NCI-H187 treated with DMSO at 0.1 percent for 48 hours (cell line): ENCODE measurements around the gene SMAD9.
A peak's percentile ranks its signal among the peaks of the same experiment; 100 is the strongest.

Experiments used
- DNase-seq: peaks from one replicate; lab custom pipeline; 2025; lab: John Stamatoyannopoulos, UW

Gene SMAD9

GRCh38 chr13:36862722-36863121, 57.3 kb downstream of the SMAD9 start:
- no peak for DNase-seq

DNA sequence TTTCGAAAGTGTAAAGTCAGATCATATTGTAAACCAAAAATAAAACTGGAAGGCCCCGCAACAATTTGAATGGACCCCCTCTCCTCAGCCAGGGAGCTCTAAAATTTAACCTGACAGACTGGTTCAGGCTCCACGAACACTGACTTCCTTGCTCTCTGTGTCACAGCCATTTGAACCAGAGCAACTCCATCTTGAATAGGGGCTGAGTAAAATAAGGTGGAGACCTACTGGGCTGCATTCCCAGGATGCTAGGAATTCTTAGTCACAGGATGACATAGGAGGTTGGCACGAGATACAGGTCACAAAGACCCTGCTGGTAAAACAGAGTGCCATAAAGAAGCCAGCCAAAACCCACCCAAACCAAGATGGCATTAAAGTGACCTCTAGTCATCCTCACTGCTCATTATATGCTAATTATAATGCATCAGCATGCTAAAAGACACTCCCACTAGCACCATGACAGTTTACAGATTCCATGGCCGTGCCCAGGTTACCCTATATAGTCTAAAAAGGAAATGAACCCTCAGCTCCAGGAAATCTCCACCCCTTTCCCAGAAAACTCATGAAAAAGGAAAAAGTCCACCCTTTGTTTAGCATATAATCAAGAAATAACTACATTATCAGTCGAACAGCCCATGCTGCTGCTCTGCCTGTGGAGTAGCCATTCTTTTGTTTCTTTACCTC, 57.9 kb downstream of the SMAD9 start:
- no peak for DNase-seq

- no peak for DNase-seq
These were observed 60.8 kb downstream of the SMAD9 start for GRCh38 chr13:36859259-36859658.

GRCh38 chr13:36858290-36858689, 61.7 kb downstream of the SMAD9 start:
- peak; percentile 30 for DNase-seq

GRCh38 chr13:36857253-36857652, 62.8 kb downstream of the SMAD9 start:
- DNase-seq: no peak

GRCh38 chr13:36850790-36851438, 69.1 kb downstream of the SMAD9 start:
- DNase-seq: no peak

DNA sequence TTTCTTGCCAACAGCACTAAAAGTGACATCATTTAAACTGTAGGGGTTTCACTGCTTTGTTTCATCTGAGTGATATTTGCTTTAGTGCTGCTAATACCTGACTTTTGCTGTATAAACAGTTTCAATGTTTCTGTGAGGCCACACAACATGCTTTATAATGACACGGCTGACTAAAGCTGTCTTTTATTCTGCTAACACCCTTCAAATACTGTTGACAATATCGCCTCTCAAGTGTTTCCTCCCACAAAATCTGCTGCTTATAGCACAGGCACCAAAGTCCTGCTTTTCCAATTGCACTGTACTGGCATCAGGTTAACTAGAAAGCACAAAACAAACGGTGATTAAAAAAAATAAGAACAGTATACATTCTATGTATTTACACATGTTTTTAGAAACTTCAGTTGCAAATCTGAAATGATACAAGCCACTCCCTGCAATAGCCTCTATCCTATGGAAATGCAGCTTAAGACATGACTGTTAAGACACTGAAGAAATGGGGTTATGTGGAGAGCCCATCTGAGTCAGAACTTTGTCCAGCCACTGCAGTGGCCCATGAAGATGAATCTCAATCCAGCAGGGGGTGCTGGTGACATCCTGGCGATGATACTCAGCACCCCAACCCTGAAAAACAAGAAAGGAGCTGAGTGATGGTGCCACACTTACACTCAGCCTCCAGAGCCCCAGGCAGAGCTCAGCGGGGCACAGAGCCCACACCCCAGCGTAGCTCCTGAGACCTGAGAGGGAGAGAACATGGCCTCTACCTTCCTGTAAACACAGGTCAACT, 71.6 kb downstream of the SMAD9 start:
- no peak for DNase-seq

DNA sequence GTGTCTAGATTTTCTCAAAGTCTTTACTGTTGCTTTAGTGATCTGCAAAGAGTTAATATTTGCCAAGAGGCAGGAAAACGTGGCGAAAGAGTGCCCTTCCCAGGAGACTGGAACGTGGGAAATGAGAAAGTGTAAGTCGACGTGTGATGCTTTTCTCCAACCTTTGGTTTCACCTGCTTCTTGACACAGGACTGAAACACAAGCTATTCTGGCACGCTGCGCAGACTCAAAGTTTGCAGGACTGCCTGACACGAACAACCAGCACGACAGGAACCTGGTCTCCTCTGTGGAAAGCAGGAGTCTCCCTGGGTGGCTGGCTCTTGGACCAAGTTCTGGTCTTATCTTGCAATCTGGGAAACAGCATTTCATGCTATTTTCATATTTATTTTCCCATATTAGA, 72.4 kb downstream of the SMAD9 start:
- no peak for DNase-seq

DNA sequence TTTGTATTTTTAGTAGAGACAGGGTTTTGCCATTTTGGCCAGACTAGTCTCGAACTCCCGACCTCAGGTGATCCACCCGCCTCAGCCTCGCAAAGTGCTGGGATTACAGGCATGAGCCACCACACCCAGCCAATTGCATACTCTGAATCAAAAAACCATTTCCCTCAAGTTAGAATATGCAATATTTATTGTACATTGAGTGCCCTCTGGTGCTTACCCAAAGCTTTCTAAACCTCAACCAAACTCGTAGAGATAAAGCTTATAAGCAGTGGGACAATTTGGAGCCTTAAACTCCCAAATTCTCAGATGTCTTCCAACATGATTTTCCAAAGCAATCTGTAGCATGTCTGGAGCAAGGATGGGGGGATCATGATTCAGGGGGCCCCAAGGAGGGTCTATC, 78.6 kb downstream of the SMAD9 start:
- no peak for DNase-seq

- DNase-seq: no peak
These were observed 79.3 kb downstream of the SMAD9 start for GRCh38 chr13:36840718-36841250.

- no peak for DNase-seq
These were observed 80.1 kb downstream of the SMAD9 start for GRCh38 chr13:36839981-36840380.

DNA sequence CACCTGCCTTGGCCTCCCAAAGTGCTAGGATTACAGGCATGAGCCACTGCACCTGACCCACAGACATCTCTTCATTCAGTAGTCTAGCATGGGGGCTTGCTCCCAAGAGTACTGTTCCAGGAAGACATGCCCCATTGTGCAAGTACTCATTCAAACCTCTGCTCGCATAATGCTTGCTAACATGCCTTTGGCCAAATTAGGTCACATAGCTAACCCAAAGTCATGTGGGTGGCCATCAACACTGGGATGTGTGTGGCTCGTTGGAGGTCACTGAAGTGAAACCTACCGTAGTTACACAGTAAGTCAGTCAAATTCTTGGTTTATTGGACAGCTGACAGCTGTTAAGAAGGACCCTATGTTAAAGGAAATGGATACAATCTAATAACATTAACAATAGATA, 80.8 kb downstream of the SMAD9 start:
- DNase-seq: no peak

DNA sequence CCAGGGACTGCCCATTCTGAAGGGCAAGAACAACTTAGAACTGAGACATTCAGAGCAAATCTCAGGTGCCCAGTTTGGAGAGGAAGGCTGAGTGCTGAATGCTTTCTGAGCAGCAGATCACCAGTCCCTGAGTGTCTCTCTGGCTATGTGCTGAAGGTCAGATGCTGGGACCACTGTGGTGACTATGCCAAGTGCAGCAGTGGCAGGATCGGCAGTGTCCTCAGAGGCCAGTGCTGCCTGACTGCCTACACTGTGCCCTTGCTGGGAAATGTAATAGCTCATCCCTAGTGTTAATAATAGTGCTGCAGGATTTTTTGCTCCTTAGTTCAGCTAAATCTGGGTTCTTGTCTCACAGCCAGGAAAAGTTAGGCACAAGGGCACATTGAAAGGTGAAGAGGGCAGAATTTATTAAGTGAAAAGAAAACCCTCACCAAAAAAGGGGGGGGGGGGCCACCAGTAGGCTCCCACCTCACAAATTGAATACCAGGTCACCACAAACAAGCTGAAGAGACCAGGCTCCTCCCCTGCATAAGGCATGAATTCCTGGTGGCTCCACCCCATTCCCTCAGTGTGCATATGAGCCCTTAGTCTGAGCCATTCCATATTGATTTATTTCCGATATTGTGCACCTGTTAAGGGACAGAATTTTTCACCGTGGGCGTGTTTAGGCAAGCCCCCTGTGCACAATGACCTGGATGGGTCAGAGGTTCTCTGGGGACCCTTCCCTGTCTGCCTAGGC, 82.5 kb downstream of the SMAD9 start:
- DNase-seq: no peak

GRCh38 chr13:36834299-36834698, 85.7 kb downstream of the SMAD9 start:
- no peak for DNase-seq

- no peak for DNase-seq
These were observed 88.7 kb downstream of the SMAD9 start for GRCh38 chr13:36831291-36831690.

- DNase-seq: no peak
These were observed 90.3 kb downstream of the SMAD9 start for GRCh38 chr13:36829753-36830152.

- no peak for DNase-seq
These were observed 97.3 kb downstream of the SMAD9 start for GRCh38 chr13:36822785-36823184.

- DNase-seq: no peak
These were observed 99.8 kb downstream of the SMAD9 start for GRCh38 chr13:36820222-36820621.

GRCh38 chr13:36819739-36820090, 100.3 kb downstream of the SMAD9 start:
- no peak for DNase-seq

DNA sequence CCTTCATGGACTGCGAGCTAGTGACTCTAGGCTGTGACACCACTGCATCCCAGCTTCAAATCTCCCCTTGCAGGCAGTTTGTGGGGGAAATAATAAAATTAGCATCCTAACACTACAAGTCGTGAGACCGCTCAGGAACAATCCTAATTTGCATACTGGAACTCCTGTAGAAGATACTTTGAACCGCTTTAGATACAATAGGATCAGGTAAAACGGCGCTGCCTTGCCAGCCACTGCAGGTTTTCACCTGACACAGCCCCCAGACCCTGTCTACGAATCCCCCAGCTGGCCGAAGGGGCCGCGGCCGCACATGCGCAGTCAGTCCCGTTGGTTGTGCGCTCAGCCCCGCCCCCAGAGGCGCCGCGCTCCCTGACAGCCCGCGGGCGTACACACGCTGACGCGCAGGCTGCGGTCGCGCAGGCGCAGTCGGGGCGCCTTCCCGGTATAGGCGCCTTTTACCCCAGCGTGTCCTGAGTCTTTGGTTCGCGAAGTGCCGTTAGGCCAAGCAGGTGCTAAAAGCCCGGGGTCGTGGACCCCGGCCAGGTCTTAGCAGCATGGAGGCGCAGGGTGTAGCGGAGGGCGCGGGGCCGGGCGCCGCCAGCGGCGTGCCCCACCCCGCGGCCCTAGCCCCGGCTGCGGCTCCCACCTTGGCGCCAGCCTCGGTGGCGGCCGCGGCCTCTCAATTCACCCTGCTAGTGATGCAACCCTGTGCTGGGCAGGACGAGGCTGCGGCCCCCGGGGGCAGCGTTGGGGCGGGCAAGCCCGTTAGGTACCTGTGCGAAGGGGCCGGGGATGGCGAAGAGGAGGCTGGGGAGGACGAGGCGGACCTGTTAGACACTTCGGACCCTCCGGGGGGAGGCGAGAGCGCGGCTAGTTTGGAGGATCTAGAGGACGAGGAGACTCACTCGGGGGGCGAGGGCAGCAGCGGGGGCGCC, 101.0 kb downstream of the SMAD9 start, which contains the start of gene RFXAP:
TSS of gene RFXAP (plus strand) at position 419 of the 935 bp plus-strand sequence. CDS start at position 555, 136 bp downstream.
- DNase-seq: peak; percentile 52
